ENCODE data around the gene ALDH3B1. TPM values are rescaled to one million over a fixed set of nuclear protein-coding genes. Genes with fewer than 3 reads are reported as not detected.

The ALDH3B1 gene
- total and polyA plus RNA-seq, 3 donors from 2014 or later = 4.4 to 8.1 (median 5.3) TPM

DNA sequence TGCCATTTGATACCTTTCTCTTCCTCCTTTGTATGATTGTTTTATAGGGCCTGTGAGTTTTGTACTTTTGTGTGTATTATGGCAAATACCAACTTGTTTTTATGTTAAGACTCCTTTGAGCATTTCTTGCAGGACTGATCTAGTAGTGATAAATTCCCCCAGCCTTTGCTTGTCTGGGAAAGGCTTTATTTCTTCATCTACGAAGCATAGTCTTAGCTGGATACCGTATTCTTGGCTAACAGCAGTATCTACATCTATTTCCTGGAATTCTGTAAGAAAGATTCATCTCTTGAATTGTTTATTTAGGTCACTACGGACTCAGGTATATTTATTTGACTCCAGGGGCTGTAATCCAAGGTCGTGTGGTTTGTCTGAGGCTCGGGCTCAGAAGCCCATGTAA, 14.4 kb downstream of the ALDH3B1 start:
- TF ChIP-seq POLR2A (IDR thresholded peaks at IDR 0.05) = no peak
- TF ChIP-seq, protein P1, sequence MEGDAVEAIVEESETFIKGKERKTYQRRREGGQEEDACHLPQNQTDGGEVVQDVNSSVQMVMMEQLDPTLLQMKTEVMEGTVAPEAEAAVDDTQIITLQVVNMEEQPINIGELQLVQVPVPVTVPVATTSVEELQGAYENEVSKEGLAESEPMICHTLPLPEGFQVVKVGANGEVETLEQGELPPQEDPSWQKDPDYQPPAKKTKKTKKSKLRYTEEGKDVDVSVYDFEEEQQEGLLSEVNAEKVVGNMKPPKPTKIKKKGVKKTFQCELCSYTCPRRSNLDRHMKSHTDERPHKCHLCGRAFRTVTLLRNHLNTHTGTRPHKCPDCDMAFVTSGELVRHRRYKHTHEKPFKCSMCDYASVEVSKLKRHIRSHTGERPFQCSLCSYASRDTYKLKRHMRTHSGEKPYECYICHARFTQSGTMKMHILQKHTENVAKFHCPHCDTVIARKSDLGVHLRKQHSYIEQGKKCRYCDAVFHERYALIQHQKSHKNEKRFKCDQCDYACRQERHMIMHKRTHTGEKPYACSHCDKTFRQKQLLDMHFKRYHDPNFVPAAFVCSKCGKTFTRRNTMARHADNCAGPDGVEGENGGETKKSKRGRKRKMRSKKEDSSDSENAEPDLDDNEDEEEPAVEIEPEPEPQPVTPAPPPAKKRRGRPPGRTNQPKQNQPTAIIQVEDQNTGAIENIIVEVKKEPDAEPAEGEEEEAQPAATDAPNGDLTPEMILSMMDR (IDR thresholded peaks at IDR 0.05) = no peak
- Histone ChIP-seq H3K27me3 (no peaks in the 10 kb centered on the region), H3K4me1 (peaks cover 2% of the 10 kb centered on the region), H3K9me3 (no peaks in the 10 kb centered on the region), H3K36me3 (ENCODE audit: low read depth, missing control alignments) (no peaks in the 10 kb centered on the region), H3K27ac (no peak overlapping the region), H3K4me3 (no peak overlapping the region)
- 89 to 90% methylated on average over 5 of the region's 5 CpGs for WGBS, 2 donors
- intact Hi-C loops (cut with DNase I; ENCODE audit: low total_unique reads) = no loop called here
- no peak for DNase-seq

DNA sequence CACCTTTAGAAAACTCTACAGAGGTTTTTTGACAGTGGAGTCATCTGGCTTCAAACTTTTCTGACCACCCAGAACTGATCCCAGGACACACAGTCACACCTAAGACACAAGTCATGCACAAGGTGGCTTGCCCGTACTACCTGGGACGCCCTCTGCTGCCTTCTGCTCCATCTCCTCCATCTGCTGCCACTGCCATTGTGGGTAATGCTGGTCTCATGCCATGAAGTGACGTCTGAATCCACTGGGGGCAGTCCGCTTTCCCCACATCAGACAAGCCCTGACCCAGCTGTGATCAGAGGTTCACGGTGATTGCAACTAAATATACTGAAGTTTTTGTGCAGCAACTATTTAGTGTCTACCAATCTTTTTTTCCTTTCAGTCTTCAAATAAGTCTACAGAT, 14.9 kb downstream of the ALDH3B1 start:
- Histone ChIP-seq H3K36me3 (ENCODE audit: low read depth, missing control alignments) (no peaks in the 10 kb centered on the region), H3K4me1 (peaks cover 6% of the 10 kb centered on the region), H3K27ac (no peak overlapping the region), H3K27me3 (no peaks in the 10 kb centered on the region), H3K4me3 (no peak overlapping the region), H3K9me3 (no peaks in the 10 kb centered on the region)
- WGBS, 2 donors = 87 to 92% methylated on average over 5 of the region's 5 CpGs
- no peak for TF ChIP-seq POLR2A (IDR thresholded peaks at IDR 0.05)
- TF ChIP-seq, protein P1 (IDR thresholded peaks at IDR 0.05) = no peak
- DNase-seq = no peak
- intact Hi-C loops (cut with DNase I; ENCODE audit: low total_unique reads) = no loop called here

DNA sequence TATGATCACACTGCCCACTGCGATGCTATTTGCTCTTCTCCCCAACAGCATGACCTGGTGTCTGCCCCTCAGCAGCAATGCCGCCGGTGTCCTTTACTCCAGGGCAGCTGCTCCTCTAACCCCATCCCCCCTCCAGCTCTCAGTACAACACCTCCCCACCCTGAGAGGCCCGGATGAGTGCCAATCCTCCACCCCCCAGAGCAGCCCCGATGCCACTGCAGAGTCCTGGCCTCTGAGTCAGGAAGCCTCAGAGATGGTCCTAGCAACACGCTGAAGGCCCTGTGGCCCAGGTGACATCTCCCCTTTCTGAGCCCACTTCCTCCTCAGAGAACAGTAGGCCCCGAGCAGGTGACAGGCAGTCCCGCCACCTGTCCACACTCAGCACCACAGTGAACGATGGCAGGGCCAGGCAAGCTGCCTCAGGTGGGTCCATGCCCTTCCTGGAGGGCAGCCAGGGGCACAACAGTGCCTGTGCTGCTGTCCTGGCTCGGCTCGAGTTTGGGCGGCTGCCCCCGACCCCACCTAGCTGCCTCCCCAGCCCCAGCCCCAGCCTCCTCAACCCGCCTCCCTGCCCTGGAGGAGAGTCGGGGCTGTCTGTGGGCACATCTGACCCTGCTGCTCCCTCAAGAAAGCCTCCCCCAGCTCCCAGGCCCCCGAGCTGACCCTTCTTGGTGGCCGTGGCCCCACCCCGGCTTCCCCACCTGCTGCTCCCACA, 16.4 kb downstream of the ALDH3B1 start:
- no peak overlapping the region for H3K4me3 ChIP-seq
- no peak for TF ChIP-seq POLR2A (IDR thresholded peaks at IDR 0.05)
- TF ChIP-seq, protein P1 (IDR thresholded peaks at IDR 0.05) = no peak
- peaks cover 11% of the 10 kb centered on the region for H3K4me1 ChIP-seq
- no peaks in the 10 kb centered on the region for H3K9me3 ChIP-seq
- intact Hi-C loops (cut with DNase I; ENCODE audit: low total_unique reads) = no loop called here
- H3K27ac ChIP-seq = no peak overlapping the region
- no peaks in the 10 kb centered on the region for H3K36me3 ChIP-seq (ENCODE audit: low read depth, missing control alignments)
- 87 to 89% methylated on average over 15 to 18 of the region's 18 CpGs for WGBS, 2 donors
- no peaks in the 10 kb centered on the region for H3K27me3 ChIP-seq
- no peak for DNase-seq

DNA sequence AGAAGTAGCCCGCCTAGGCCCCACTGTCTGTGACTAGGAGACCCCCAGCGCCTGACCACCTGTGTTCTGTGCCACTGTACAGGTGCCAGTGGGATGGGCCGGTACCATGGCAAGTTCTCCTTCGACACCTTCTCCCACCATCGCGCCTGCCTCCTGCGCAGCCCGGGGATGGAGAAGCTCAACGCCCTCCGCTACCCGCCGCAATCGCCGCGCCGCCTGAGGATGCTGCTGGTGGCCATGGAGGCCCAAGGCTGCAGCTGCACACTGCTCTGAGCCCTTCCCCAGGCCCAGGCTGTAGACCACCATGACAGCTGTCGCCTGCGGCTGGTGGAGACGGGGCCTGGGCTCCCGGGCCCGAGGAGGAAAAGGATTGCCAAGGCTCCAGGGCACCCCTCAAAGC, 17.5 kb downstream of the ALDH3B1 start:
- no peak overlapping the region for H3K4me3 ChIP-seq
- H3K4me1 ChIP-seq = peaks cover 14% of the 10 kb centered on the region
- intact Hi-C loops (cut with DNase I; ENCODE audit: low total_unique reads) = no loop called here
- TF ChIP-seq, protein P1 (IDR thresholded peaks at IDR 0.05) = no peak
- no peak for TF ChIP-seq POLR2A (IDR thresholded peaks at IDR 0.05)
- no peaks in the 10 kb centered on the region for H3K9me3 ChIP-seq
- H3K27me3 ChIP-seq = no peaks in the 10 kb centered on the region
- no peak overlapping the region for H3K27ac ChIP-seq
- 94% methylated on average over 19 of the region's 21 CpGs for WGBS, 2 donors
- DNase-seq = no peak
- no peaks in the 10 kb centered on the region for H3K36me3 ChIP-seq (ENCODE audit: low read depth, missing control alignments)

Data from testis (tissue), 3 donors.